ENCODE measurements around the gene KIF26A.

KIF26A gene

GRCh38 chr14:104101086-104101621 lies 37.2 kb upstream of the KIF26A start:
- no peak for DNase-seq (ENCODE audit: low read depth in 2 of 2)

- no peak for DNase-seq (ENCODE audit: low read depth in 2 of 2)
Measured at GRCh38 chr14:104101651-104102281, 36.6 kb upstream of the KIF26A start.

GRCh38 chr14:104102282-104102914 lies 36.0 kb upstream of the KIF26A start:
- DNase-seq (ENCODE audit: low read depth in 2 of 2): no peak

GRCh38 chr14:104103061-104103445 lies 35.3 kb upstream of the KIF26A start:
- no peak for DNase-seq (ENCODE audit: low read depth in 2 of 2)

- DNase-seq (ENCODE audit: low read depth in 2 of 2): no peak
Measured at GRCh38 chr14:104103446-104104075, 34.8 kb upstream of the KIF26A start.

- DNase-seq (ENCODE audit: low read depth in 2 of 2): no peak
Measured at GRCh38 chr14:104104076-104104901, 34.1 kb upstream of the KIF26A start.

- no peak for DNase-seq (ENCODE audit: low read depth in 2 of 2)
Measured at GRCh38 chr14:104105071-104105821, 33.1 kb upstream of the KIF26A start.

- DNase-seq (ENCODE audit: low read depth in 2 of 2): no peak
Measured at GRCh38 chr14:104105822-104106470, 32.4 kb upstream of the KIF26A start.

- DNase-seq (ENCODE audit: low read depth in 2 of 2): no peak
Measured at GRCh38 chr14:104106471-104106991, 31.9 kb upstream of the KIF26A start.

- DNase-seq (ENCODE audit: low read depth in 2 of 2): no peak
Measured at GRCh38 chr14:104107101-104107581, 31.2 kb upstream of the KIF26A start.

- no peak for DNase-seq (ENCODE audit: low read depth in 2 of 2)
Measured at GRCh38 chr14:104107611-104108569, 30.5 kb upstream of the KIF26A start.

- DNase-seq (ENCODE audit: low read depth in 2 of 2): no peak
Measured at GRCh38 chr14:104108570-104109541, 29.5 kb upstream of the KIF26A start.

- no peak for DNase-seq (ENCODE audit: low read depth in 2 of 2)
Measured at GRCh38 chr14:104109731-104110361, 28.5 kb upstream of the KIF26A start.

GRCh38 chr14:104110491-104111209 lies 27.7 kb upstream of the KIF26A start:
- no peak for DNase-seq (ENCODE audit: low read depth in 2 of 2)

- no peak for DNase-seq (ENCODE audit: low read depth in 2 of 2)
Measured at GRCh38 chr14:104111301-104112112, 26.9 kb upstream of the KIF26A start.

GRCh38 chr14:104112113-104112505 lies 26.3 kb upstream of the KIF26A start:
- no peak for DNase-seq (ENCODE audit: low read depth in 2 of 2)

Data from stimulated activated CD8-positive, alpha-beta memory T cell treated with anti-CD3 and anti-CD28 coated beads, Interleukin-2, amount 100 ng/mL, for 1 hour (primary cell).